Esophagus squamous epithelium (tissue), 4 donors: ENCODE measurements around the gene UBE3B.

Source experiments
- CTCF ChIP-seq, 6 experiments: fragments of 450-650 bp in 4 of 6; fragments of 200-600 bp in 2 of 6; sonication (generic) in 2 of 6; IDR thresholded peaks; one replicate each; pipeline ENCODE4 v1.5.1; 2016 to 2019; ENCODE audit warnings: antibody characterized with exemption in 6 of 6, mild to moderate bottlenecking in 4 of 6, moderate library complexity in 4 of 6
- POLR2A ChIP-seq, 4 donors: fragments of 450-650 bp; IDR thresholded peaks; one replicate each; pipeline ENCODE4 v1.6.1; 2017; ENCODE audit warnings: antibody characterized with exemption in 4 of 4, mild to moderate bottlenecking in 4 of 4, moderate library complexity in 3 of 4

GRCh38 chr12:109567296-109567695 lies 89.9 kb downstream of the UBE3B start:
- TF ChIP-seq CTCF (IDR thresholded peaks at IDR 0.05), result no peak
- no peak for TF ChIP-seq POLR2A (IDR thresholded peaks at IDR 0.05)
